Endothelial cell of umbilical vein (primary cell): ENCODE results near the gene C5orf58. TPM values are rescaled to one million over a fixed set of nuclear protein-coding genes. Genes with fewer than 3 reads are reported as not detected.

Experiments used
- BruUV-seq: library from RNA; stranded (reverse); fragments of 400-500 nt; replicated peaks from 2 replicates; lab custom pipeline; 2021; lab: Mats Ljungman, UMichigan
- CTCF ChIA-PET: fragments of 300-600, 350-600 bp; sonication (Branson Sonifier 250); formaldehyde crosslinking; loops from one replicate; lab custom pipeline; 2021; ENCODE audit warnings: antibody characterized with exemption, inconsistent platforms; lab: Charles Lee
- POLR2A ChIA-PET: fragments of 300-600, 350-600 bp; sonication (Branson Sonifier 250); formaldehyde crosslinking; loops from one replicate; lab custom pipeline; 2021; ENCODE audit warnings: antibody characterized with exemption, inconsistent platforms; lab: Charles Lee
- DNase-seq: peaks from one replicate; pipeline ENCODE4 v3.0.0-alpha.2; 2011; ENCODE audit warnings: low read depth, low spot score
- FAIRE-seq: peaks from 2 replicates; lab custom pipeline; 2011; peaks lifted over from hg19 to GRCh38; lab: Jason Lieb, UNC
- H2AFZ ChIP-seq: 2 replicates; pipeline ENCODE4 v1.6.0; 2012; ENCODE audit warnings: low read depth, low read length, control low read depth, inconsistent platforms
- H3K27ac ChIP-seq: 2 replicates; pipeline ENCODE4 v1.5.1; 2011; ENCODE audit warnings: low read depth, mild to moderate bottlenecking, control low read depth, low read length, moderate library complexity; ENCODE audit not compliant: insufficient read depth
- H3K27me3 ChIP-seq, 2 experiments: 2 replicates each; pipeline versions ENCODE4 v1.6.0 to v1.6.1; 2011; ENCODE audit warnings: low read length in 2 of 2, mixed read lengths in 1 of 2; ENCODE audit not compliant: control insufficient read depth in 2 of 2, insufficient read depth in 2 of 2
- H3K36me3 ChIP-seq, 2 experiments: 2 replicates in 1 of 2; 3 replicates in 1 of 2; pipeline ENCODE4 v1.5.1; 2011; ENCODE audit warnings: low read length in 2 of 2, mild to moderate bottlenecking in 1 of 2, moderate library complexity in 1 of 2; ENCODE audit not compliant: control insufficient read depth in 2 of 2, insufficient read depth in 2 of 2; ENCODE audit errors: extremely low read depth in 1 of 2
- H3K4me1 ChIP-seq: 3 replicates; pipeline ENCODE4 v1.5.1; 2011; ENCODE audit warnings: mild to moderate bottlenecking, low read length; ENCODE audit not compliant: control insufficient read depth, insufficient read depth; ENCODE audit errors: extremely low read depth
- H3K4me2 ChIP-seq: 2 replicates; pipeline ENCODE4 v1.6.1; 2011; ENCODE audit warnings: low read length, control low read depth, mixed read lengths; ENCODE audit not compliant: insufficient read depth
- H3K4me3 ChIP-seq, 3 experiments: fragments of 200-600 bp in 1 of 3; sonication (generic), shearing (Covaris generic) in 1 of 3; replicated peaks in 1 of 3; 2 replicates each; pipeline ENCODE4 v1.5.1; 2011 to 2016; ENCODE audit warnings: control low read depth in 3 of 3, low read length in 3 of 3, mild to moderate bottlenecking in 2 of 3, inconsistent platforms in 1 of 3, low read depth in 1 of 3, moderate library complexity in 1 of 3; ENCODE audit not compliant: insufficient read depth in 1 of 3
- H3K79me2 ChIP-seq: 2 replicates; pipeline ENCODE4 v1.6.0; 2012; ENCODE audit warnings: low read length, inconsistent platforms; ENCODE audit not compliant: control insufficient read depth, insufficient read depth
- H3K9ac ChIP-seq: replicated peaks from 2 replicates; pipeline ENCODE3; 2011; ENCODE audit warnings: low read length, control low read depth; ENCODE audit not compliant: insufficient read depth; ENCODE audit errors: extremely low read depth
- H3K9me1 ChIP-seq: replicated peaks from 3 replicates; pipeline ENCODE4 v1.6.0; 2011; ENCODE audit warnings: mild to moderate bottlenecking, low read length; ENCODE audit not compliant: control insufficient read depth, insufficient read depth; ENCODE audit errors: extremely low read depth
- H3K9me3 ChIP-seq: replicated peaks from 2 replicates; pipeline ENCODE4 v1.5.1; 2012; ENCODE audit warnings: low read length, inconsistent platforms; ENCODE audit not compliant: control insufficient read depth, insufficient read depth
- H4K20me1 ChIP-seq: replicated peaks from 2 replicates; pipeline ENCODE3; 2011; ENCODE audit warnings: mild to moderate bottlenecking, low read length; ENCODE audit not compliant: control insufficient read depth, insufficient read depth; ENCODE audit errors: extremely low read depth
- EZH2 ChIP-seq: IDR thresholded peaks from 2 replicates; pipeline ENCODE4 v1.6.1; 2012; ENCODE audit warnings: borderline replicate concordance, low read depth, mild to moderate bottlenecking, moderate library complexity, low read length, inconsistent platforms; ENCODE audit not compliant: severe bottlenecking
- FOS ChIP-seq: IDR thresholded peaks from 2 replicates; pipeline ENCODE4 v1.6.1; 2011; ENCODE audit warnings: mild to moderate bottlenecking, low read length, moderate library complexity, borderline replicate concordance; ENCODE audit not compliant: insufficient read depth
- GATA2 ChIP-seq: IDR thresholded peaks from 2 replicates; pipeline ENCODE4 v1.7.0; 2011; ENCODE audit warnings: low read depth, mild to moderate bottlenecking, moderate library complexity, mixed read lengths, low read length; ENCODE audit not compliant: insufficient read length, insufficient read depth
- JUN ChIP-seq: IDR thresholded peaks from 2 replicates; pipeline ENCODE4 v1.6.1; 2011; ENCODE audit warnings: borderline replicate concordance, low read depth; ENCODE audit not compliant: insufficient read length, insufficient read depth
- MYC ChIP-seq: IDR thresholded peaks from one replicate; pipeline ENCODE4 v1.6.1; 2011; ENCODE audit warnings: mild to moderate bottlenecking, low read depth, low read length
- POLR2A ChIP-seq: IDR thresholded peaks from 2 replicates; pipeline ENCODE4 v1.6.1; 2012; ENCODE audit warnings: low read depth, mild to moderate bottlenecking, control low read depth, low read length
- POLR2AphosphoS5 ChIP-seq: IDR thresholded peaks from 2 replicates; pipeline ENCODE4 v1.6.1; 2012; ENCODE audit warnings: low read depth, mild to moderate bottlenecking, control low read depth, low read length, moderate library complexity; ENCODE audit not compliant: insufficient read depth
- dilution Hi-C: fragments of 300-500 bp; cut with MboI; formaldehyde crosslinking; loops from one replicate; pipeline ENCODE4 v1.15.0; 2019; ENCODE audit warnings: low sequenced_read_pairs; ENCODE audit not compliant: extremely low pct_ligation_motif_present
- intact Hi-C: fragments of 100-400 bp; cut with micrococcal nuclease; formaldehyde crosslinking; loops from one replicate; pipeline ENCODE4 v1.10.0; 2022
- polyA plus RNA-seq, 4 experiments: library from polyadenylated mRNA; depleted of rRNA in 3 of 4; stranded (reverse) in 3 of 4; unstranded in 1 of 4; fragments of >200 nt; gene quantifications; 2 replicates each; pipeline versions ENCODE4 v1.2.1 to v1.2.3, GENCODE V29; 2011 to 2012; ENCODE audit warnings: missing spikeins in 1 of 4
- total RNA-seq: library from RNA; stranded (reverse); gene quantifications from 2 replicates; pipeline ENCODE4 v1.2.3, GENCODE V29; 2021
- TF ChIP-seq, protein P1 (sequence below): IDR thresholded peaks from 2 replicates; pipeline ENCODE4 v1.6.1; 2011; ENCODE audit not compliant: insufficient read depth, insufficient read length
- TF ChIP-seq, protein P2 (sequence below), 2 donors: IDR thresholded peaks; 1 replicate in 1 of 2; 2 replicates in 1 of 2; pipeline ENCODE4 v1.5.1; 2011; ENCODE audit warnings: low read length in 2 of 2, mild to moderate bottlenecking in 2 of 2, moderate library complexity in 2 of 2, control low read depth in 1 of 2, inconsistent platforms in 1 of 2, low read depth in 1 of 2; ENCODE audit not compliant: insufficient read depth in 1 of 2; ENCODE audit errors: extremely low read depth in 1 of 2

C5orf58 gene
- total and polyA plus RNA-seq, 2 donors (not counting 3 experiments of a cell fraction or from before 2014, with no cell fraction given): not detected

DNA sequence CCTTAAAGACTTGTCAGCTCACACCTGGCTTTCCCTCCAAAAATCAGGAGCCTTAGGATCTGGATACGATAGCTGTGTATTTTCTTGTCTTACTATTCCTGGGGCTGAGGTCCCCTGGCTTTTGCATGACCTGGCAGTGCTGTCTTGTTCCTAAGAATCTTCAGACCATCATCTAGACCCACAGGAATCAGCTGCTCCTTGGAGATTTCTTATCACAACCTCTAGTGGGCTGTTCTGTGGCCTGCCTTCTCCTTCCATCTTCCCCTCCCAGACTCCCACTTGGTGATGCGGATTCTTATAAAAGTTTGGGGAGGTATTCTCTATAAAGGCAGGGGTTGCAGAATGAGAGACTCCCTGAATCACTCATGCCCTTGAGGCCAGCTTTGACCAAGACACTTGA lies 43.4 kb downstream of the C5orf58 start:
- Histone ChIP-seq H3K4me2 (no peak overlapping the region), H3K4me1 (peaks cover 4% of the 10 kb centered on the region), H2AFZ (no peak overlapping the region), H3K36me3 (no peaks in the 10 kb centered on the region), H3K79me2 (no peaks in the 10 kb centered on the region), H4K20me1 (no peaks in the 10 kb centered on the region), H3K4me3 (no peak overlapping the region), H3K9me3 (no peaks in the 10 kb centered on the region), H3K9ac (no peak overlapping the region), H3K9me1 (no peaks in the 10 kb centered on the region), H3K27me3 (no peaks in the 10 kb centered on the region), H3K27ac (no peak overlapping the region)
- FAIRE-seq (no peak), DNase-seq (no peak)
- ChIA-PET POLR2A (interaction anchor here (0.7 kb wide), 1 partner anchor 9 kb away, joined by 4 read pairs; no protein-coding TSS in a partner anchor), CTCF (interaction anchor here (1.0 kb wide), 1 partner anchor 145 kb away, joined by 3 read pairs; no protein-coding TSS in a partner anchor)
- TF ChIP-seq, protein P1, sequence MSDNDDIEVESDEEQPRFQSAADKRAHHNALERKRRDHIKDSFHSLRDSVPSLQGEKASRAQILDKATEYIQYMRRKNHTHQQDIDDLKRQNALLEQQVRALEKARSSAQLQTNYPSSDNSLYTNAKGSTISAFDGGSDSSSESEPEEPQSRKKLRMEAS: no peak
- TF ChIP-seq JUN: no peak
- no peak for TF ChIP-seq FOS
- TF ChIP-seq, protein P2, sequence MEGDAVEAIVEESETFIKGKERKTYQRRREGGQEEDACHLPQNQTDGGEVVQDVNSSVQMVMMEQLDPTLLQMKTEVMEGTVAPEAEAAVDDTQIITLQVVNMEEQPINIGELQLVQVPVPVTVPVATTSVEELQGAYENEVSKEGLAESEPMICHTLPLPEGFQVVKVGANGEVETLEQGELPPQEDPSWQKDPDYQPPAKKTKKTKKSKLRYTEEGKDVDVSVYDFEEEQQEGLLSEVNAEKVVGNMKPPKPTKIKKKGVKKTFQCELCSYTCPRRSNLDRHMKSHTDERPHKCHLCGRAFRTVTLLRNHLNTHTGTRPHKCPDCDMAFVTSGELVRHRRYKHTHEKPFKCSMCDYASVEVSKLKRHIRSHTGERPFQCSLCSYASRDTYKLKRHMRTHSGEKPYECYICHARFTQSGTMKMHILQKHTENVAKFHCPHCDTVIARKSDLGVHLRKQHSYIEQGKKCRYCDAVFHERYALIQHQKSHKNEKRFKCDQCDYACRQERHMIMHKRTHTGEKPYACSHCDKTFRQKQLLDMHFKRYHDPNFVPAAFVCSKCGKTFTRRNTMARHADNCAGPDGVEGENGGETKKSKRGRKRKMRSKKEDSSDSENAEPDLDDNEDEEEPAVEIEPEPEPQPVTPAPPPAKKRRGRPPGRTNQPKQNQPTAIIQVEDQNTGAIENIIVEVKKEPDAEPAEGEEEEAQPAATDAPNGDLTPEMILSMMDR (IDR thresholded peaks at IDR 0.05; ENCODE audit: extremely low read depth in 1 of 2, insufficient read depth in 1 of 2, low read depth in 1 of 2, low read length in 2 of 2): no peak
- no peak for TF ChIP-seq POLR2AphosphoS5
- no peak for TF ChIP-seq MYC
- no peak for TF ChIP-seq EZH2
- no peak for TF ChIP-seq GATA2
- no peak for TF ChIP-seq POLR2A
- intact Hi-C loops: no loop called here
- no TSS peak for BruUV-seq
- dilution Hi-C loops: no loop called here
